ENCODE data around the gene FOSL1.

- TF ChIP-seq CTCF (conservative IDR thresholded peaks at IDR 0.05 in 1 of 2, IDR thresholded peaks at IDR 0.05 in 1 of 2; ENCODE audit: low read depth in 1 of 2, low read length in 2 of 2) (no peak), EZH2 (IDR thresholded peaks at IDR 0.05; ENCODE audit: low read length, missing control alignments) (no peak)
Measured at GRCh38 chr11:65920372-65920802, 20.2 kb upstream of the FOSL1 start.
